HL-60 (cell line): Measurements from ENCODE around the gene STAG3.

Experiments used
- CTCF ChIP-seq: IDR thresholded peaks from one replicate; pipeline ENCODE4 v1.5.1; 2011; ENCODE audit warnings: low read length, control low read depth, inconsistent platforms; ENCODE audit not compliant: insufficient read depth
- GABPA ChIP-seq: IDR thresholded peaks from 2 replicates; pipeline ENCODE4 v1.6.1; 2012; ENCODE audit warnings: low read depth
- POLR2AphosphoS5 ChIP-seq: IDR thresholded peaks from 2 replicates; pipeline ENCODE4 v1.6.1; 2012; ENCODE audit warnings: low read depth
- REST ChIP-seq: IDR thresholded peaks from 2 replicates; pipeline ENCODE4 v1.6.1; 2012; ENCODE audit warnings: low read depth; ENCODE audit not compliant: insufficient replicate concordance
- SPI1 ChIP-seq: IDR thresholded peaks from 2 replicates; pipeline ENCODE4 v1.6.1; 2012; ENCODE audit warnings: low read depth, mild to moderate bottlenecking, borderline replicate concordance

GRCh38 chr7:100189061-100189460 is 11.3 kb downstream of the STAG3 start:
- no peak for TF ChIP-seq CTCF
- no peak for TF ChIP-seq POLR2AphosphoS5
- TF ChIP-seq GABPA = no peak
- TF ChIP-seq SPI1 = no peak
- no peak for TF ChIP-seq REST
